Renal cortex interstitium (tissue), 11 donors: Measurements from ENCODE around the gene MECP2. TPM values are rescaled to one million over a fixed set of nuclear protein-coding genes. Genes with fewer than 3 reads are reported as not detected.
A peak's percentile ranks its signal among the peaks of the same experiment; 100 is the strongest.
"Not testable (repeated sequence)": the region's sequence is repeated elsewhere in the genome, so short reads cannot be mapped to it uniquely, and the experiment has no call there.

Experiments
- DNase-seq, 11 donors: peaks; one replicate each; pipeline ENCODE4 v3.0.0-alpha.2; 2013; ENCODE audit warnings: low read depth in 9 of 11, low spot score in 4 of 11; ENCODE audit errors: extremely low read depth in 1 of 11
- polyA plus RNA-seq, 3 donors: library from polyadenylated mRNA; unstranded; fragments of 120-200 nt; gene quantifications; one replicate each; pipeline ENCODE4 v1.2.1, GENCODE V29; 2013; ENCODE audit not compliant: insufficient read length in 3 of 3

MECP2 gene
- polyA plus RNA-seq, 3 donors = 27.1 to 34.2 (median 32.7) TPM

GRCh38 chrX:153991013-153991580, 106.4 kb downstream of the MECP2 start:
- DNase-seq = no peak

GRCh38 chrX:153989973-153990655, 107.4 kb downstream of the MECP2 start:
- no peak for DNase-seq

GRCh38 chrX:153988493-153988892, 109.0 kb downstream of the MECP2 start:
- no peak for DNase-seq

GRCh38 chrX:153984351-153985178, 113.0 kb downstream of the MECP2 start:
- DNase-seq = no peak

- no peak for DNase-seq
These were observed 114.2 kb downstream of the MECP2 start for GRCh38 chrX:153983321-153983801.

GRCh38 chrX:153981771-153982533, 115.6 kb downstream of the MECP2 start:
- no peak for DNase-seq

GRCh38 chrX:153981231-153981630, 116.3 kb downstream of the MECP2 start:
- no peak for DNase-seq

GRCh38 chrX:153980394-153980793, 117.1 kb downstream of the MECP2 start:
- not testable (repeated sequence) for DNase-seq

- DNase-seq = no peak
These were observed 122.7 kb downstream of the MECP2 start for GRCh38 chrX:153974726-153975286.

- DNase-seq = no peak
These were observed 123.4 kb downstream of the MECP2 start for GRCh38 chrX:153974003-153974725.

GRCh38 chrX:153973127-153974002, 124.2 kb downstream of the MECP2 start:
- no peak for DNase-seq

GRCh38 chrX:153972368-153973126, 125.0 kb downstream of the MECP2 start, which contains the start of gene TMEM187:
Gene TMEM187, plus strand, starts transcription at chrX:153972754. Its CDS starts 9,309 bp downstream, at chrX:153982063.
- peak in 10 of 11 donors; percentile 50 to 85 (median 78) for DNase-seq

Other genes with a start within 250 kb of the MECP2 start
- 10 to 100 TPM; 35.2 to 57.4 (median 53.1) TPM for gene L1CAM, start 211.5 kb downstream of the MECP2 start, polyA plus RNA-seq
- gene AVPR2, start 193.0 kb downstream of the MECP2 start, polyA plus RNA-seq = 1 to 10 TPM in 2 of 3 donors, under 1 TPM in 1; 0.78 to 2.2 (median 1.7) TPM
- 10 to 100 TPM; 21.5 to 43.5 (median 32.8) TPM for gene ARHGAP4, start 171.5 kb downstream of the MECP2 start, polyA plus RNA-seq
- 10 to 100 TPM; 53.0 to 78.0 (median 77.5) TPM for gene NAA10, start 162.7 kb downstream of the MECP2 start, polyA plus RNA-seq
- gene RENBP, start 153.1 kb downstream of the MECP2 start, polyA plus RNA-seq = 10 to 100 TPM; 17.5 to 28.4 (median 20.8) TPM
- gene HCFC1, start 125.9 kb downstream of the MECP2 start, polyA plus RNA-seq = 10 to 100 TPM; 40.8 to 52.0 (median 45.7) TPM
- 1 to 10 TPM; 5.3 to 9.2 (median 7.5) TPM for gene TMEM187, start 125.0 kb downstream of the MECP2 start, polyA plus RNA-seq
- gene IRAK1, start 77.8 kb downstream of the MECP2 start, polyA plus RNA-seq = 10 to 100 TPM; 52.0 to 69.7 (median 62.3) TPM
- gene OPN1LW, start 46.5 kb upstream of the MECP2 start, polyA plus RNA-seq = not detected
- gene OPN1MW, start 84.9 kb upstream of the MECP2 start, polyA plus RNA-seq = not detected
- gene OPN1MW2, start 122.0 kb upstream of the MECP2 start, polyA plus RNA-seq = not detected
- gene OPN1MW3, start 159.9 kb upstream of the MECP2 start, polyA plus RNA-seq = not detected
- not detected for gene TEX28, start 197.4 kb upstream of the MECP2 start, polyA plus RNA-seq
- gene TKTL1, start 198.1 kb upstream of the MECP2 start, polyA plus RNA-seq = under 1 TPM; 0.22 to 0.52 (median 0.24) TPM